GM18951 (cell line): ENCODE measurements around the gene PTPRM.

ENCODE experiments used
- POLR2A ChIP-seq: IDR thresholded peaks from 4 replicates; pipeline ENCODE4 v1.6.1; 2011; ENCODE audit warnings: mild to moderate bottlenecking; ENCODE audit not compliant: insufficient read length, insufficient read depth; ENCODE audit errors: extremely low read depth
- in situ Hi-C: fragments of 300-500 bp; cut with MboI; formaldehyde crosslinking; loops from one replicate; pipeline ENCODE4 v1.12.0; 2022; ENCODE audit warnings: low sequenced_read_pairs, mixed read lengths, inconsistent platforms; ENCODE audit not compliant: unreplicated experiment

Gene PTPRM

DNA sequence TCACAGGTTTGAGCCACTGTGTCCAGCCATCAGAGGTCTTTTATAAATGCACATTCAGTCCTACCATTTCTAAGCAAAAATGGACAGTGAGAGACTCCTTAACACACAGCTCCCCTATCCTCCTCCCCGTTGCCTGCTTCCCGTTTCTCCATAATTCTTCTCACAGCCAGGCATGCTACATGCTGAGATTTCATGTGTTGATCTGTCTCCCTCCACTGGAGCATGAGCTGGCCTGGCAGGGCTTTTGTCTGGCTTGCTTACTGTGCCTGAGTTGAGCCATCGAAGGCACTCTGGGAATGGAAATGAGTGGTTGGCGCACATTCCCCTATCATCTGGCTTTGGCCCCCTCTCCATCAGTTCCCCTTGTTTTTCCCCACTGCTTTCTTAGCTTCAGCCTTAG lies 413.5 kb downstream of the PTPRM start:
- in situ Hi-C loops: no loop called here
- TF ChIP-seq POLR2A: no peak

DNA sequence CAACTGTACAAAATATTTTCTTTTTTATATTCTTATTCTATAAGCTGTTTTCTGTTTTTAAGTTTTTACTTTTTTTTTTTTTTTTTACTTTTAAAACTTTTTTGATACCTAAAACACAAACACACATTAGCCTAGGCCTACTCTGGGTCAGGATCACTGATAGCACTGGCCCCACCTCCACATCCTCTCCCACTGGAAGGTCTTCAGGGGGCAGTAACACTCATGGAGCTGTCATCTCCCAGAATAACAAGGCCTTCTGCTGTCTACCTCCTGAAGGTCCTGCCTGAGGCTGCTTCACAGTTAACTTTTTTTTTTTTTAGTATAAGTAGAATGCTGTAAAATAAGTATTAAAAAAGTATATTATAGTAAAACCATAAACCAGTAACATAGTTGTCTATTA lies 415.1 kb downstream of the PTPRM start:
- no peak for TF ChIP-seq POLR2A
- in situ Hi-C loops: no loop called here

DNA sequence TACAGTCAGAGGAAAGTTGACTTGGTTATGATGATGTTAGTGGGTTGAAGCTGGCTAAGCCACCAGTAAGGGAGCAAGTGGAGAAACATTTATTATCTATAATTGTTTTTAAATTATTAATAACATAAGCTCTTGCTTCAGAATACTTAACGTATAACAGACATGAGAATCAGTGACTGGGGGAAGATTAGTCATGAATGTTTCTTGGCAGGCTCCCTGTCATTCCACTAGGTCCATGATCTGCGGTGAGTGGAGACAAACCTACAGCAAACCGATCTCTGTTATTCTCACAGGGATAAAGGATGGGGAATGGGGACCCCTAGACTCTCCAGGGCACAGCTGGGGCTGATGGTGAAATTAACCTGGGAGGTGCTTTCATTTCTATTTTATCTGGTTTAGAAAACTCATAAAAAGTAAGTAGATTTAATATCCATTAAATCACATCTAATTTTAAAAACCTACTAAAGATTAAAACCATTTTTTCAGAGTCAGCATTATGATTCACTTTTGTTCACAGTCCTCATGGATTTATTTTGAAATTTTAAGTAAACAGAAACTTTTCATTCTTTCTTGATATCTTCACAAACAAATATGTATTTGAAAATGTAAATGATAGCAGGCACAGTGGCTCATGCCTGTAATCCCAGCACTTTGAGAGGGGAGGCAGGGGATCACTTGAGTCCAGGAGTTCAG lies 420.3 kb downstream of the PTPRM start:
- in situ Hi-C loops: no loop called here
- TF ChIP-seq POLR2A: no peak

DNA sequence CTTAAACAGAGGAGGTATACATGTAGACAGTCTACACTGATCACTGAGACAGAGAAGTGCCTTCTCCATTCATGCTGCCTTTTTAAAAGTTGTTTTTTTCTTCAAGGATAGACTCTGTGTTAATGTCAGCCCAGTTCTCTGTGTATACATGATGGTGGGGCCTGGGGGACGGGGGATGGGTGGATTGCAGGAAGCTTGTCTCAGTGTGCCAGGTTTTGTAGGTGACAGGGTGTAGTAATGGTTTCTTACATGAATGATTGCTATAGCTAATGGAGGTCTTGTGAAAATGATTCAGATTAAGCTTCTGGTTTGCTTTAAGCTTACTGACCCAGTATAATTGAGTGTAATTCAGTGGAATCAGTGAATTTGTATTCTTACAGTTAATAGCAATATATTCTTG lies 423.6 kb downstream of the PTPRM start:
- no peak for TF ChIP-seq POLR2A
- in situ Hi-C loops: no loop called here

DNA sequence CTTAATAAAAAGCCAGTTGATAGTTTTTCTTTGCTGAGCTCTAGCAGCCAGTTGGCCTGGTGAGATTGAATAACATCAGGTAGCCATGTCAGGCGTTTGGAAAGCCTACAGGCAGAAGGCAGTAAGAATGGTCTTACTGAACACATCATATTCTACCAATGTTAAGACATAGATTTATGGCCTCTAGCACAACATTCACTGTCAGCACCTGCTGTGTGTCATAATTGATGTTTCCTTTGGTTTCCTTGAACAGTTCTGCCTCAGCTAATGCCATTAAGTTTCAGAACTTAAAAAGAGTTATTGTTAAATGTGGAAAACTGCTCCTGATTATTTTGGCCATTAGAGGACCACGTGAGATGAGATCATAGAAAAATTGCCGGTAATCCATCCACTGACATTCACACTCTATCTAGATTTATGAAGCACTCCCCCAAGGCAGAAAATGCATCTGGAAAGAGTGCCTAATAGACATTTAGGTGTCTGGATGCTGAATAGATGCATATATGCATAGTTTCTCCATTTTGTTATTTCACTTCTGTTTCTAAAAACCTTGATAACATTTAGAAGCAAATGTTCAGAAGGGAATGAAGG lies 434.7 kb downstream of the PTPRM start:
- no peak for TF ChIP-seq POLR2A
- in situ Hi-C loops: no loop called here

DNA sequence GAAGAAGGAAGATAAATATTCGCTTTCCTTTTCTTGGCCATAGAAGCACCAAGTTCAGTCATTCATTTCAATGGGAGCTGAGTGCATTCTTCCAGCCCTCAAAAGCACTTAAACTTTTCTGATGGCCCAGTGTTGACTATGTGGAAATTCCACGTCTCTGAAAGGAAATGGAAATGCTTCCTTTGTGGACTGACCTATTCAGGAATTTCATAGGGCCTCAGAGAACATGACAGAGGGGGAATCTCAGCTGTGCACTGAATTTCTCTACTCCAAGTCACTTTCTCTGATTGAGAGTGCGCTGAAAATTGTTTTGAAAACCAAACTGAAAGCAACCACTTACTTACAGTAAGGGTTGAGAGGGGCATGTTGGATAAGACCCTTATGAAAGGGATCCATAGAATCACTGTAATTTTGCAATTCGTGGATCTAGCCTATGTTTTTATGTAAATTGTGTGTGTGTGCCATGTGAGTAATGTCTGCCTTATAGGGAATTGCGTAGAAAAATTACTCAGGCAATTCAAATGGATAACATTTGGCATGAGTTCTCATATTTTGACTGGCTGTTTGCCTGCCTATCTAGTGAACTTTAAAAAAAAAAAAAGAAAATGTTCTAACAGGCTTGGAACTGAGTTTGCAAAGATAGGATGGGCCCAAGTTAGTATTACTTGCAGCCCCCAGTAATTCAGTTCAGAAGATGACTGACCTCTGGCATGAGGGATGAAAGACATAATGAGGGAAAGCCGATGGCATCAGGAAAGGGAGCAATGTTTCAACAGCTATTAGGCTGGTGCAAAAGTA lies 437.0 kb downstream of the PTPRM start:
- no peak for TF ChIP-seq POLR2A
- in situ Hi-C loops: no loop called here

DNA sequence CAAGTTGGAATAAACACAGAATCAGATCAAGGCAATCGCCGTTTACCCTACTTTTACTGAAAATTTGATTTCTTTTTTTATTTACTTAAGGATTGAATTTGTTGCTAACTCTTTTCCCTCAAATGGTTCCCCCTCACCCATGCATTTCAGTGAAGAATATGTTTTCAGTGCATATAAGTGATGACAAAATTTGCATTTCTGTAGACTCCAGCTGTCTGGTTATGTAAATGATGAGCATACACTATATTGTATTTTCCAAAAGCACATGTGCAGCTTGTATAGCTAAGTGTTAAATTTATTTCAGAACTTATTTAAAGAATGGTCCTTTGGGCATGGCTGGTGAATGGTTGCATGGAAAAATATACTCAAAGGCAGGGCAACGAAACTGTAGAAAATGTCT lies 437.7 kb downstream of the PTPRM start:
- in situ Hi-C loops: no loop called here
- TF ChIP-seq POLR2A: no peak

DNA sequence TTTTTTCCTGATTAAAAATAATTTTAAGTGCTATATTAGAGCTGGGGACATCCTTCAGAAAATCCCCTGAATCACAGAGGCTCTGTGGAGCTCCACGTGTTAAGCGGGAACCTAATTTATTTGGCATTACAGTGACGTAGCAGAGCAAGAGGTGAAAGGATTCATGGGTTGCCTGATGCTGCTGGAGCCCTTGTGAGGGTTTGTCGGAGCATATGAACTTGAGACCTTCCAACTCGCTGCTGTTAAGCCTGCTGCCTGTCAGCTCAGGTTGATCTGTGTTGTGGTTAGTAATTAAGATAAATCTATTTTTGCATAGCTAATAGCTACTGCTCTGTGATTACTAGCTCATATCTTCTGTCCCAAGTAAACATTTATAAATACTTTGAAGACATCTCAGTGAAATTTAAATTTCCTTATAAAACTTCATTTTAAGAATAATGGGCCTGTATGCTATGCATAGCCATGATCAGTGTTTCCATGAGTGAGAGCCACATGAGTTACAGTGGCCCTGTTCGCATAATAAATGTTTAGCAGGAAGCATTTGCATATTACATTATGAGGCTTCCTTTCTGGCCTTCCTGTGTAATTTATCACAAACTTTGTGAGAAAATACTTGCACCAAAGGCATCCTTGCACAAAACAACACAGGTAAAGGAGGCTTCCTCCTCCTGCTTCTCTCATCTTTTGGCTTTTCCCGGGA lies 438.9 kb downstream of the PTPRM start:
- no peak for TF ChIP-seq POLR2A
- in situ Hi-C loops: no loop called here

DNA sequence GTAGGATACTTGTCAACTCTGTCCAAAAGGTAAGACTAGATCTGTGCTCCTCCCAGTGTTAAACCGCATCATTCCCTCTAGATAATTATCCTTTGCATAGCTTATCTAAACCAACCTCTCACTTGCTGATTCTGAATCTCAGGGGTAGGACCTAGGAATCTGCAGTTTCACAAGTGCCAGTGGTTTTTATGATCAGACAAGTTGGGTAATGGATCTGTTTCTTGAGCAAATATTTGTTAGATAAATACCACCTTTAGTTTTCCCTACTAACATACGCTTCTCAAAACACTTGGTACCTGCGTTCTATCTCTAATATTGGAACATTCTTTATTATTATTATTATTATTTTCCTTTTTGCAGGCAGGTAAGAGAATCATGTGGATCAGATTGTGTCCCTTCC lies 439.9 kb downstream of the PTPRM start:
- no peak for TF ChIP-seq POLR2A
- in situ Hi-C loops: no loop called here

DNA sequence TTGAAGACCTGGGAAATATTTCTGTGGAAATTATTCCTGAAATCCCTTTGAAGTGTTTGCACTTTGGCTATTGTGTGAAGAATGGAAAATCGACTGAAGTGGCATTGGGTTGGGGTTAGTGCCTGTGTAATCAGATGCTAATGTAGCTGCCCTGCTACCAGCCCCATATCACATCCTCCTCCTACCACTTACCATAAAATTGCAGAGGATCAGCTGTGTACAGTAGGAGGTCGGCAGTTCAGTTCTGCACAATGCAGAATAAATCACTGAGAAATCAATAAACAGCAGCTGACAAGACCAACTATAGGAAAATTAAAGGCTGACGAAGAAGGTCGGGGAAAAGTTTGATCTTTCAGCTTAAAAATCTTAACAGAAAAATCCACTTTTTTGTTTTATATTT lies 440.9 kb downstream of the PTPRM start:
- in situ Hi-C loops: no loop called here
- no peak for TF ChIP-seq POLR2A

DNA sequence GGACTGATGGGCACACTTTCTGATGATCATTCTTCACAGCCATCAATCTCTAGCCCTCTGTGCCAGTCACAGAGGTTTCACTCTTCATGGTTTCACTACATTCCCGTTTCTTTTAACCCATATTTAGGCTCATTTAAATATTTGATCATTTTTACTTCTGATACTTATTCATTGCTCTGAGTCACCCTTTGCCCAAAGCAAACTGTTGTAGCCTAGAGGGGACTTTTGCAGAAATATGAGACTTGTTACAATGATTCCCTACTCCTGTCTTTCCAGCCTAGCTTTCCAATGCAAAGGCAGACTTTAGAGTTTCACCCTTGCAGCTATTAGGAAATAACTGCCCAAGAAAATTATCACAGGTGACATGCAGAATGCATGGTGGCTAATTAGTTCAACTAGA lies 444.2 kb downstream of the PTPRM start:
- TF ChIP-seq POLR2A: no peak
- in situ Hi-C loops: no loop called here

DNA sequence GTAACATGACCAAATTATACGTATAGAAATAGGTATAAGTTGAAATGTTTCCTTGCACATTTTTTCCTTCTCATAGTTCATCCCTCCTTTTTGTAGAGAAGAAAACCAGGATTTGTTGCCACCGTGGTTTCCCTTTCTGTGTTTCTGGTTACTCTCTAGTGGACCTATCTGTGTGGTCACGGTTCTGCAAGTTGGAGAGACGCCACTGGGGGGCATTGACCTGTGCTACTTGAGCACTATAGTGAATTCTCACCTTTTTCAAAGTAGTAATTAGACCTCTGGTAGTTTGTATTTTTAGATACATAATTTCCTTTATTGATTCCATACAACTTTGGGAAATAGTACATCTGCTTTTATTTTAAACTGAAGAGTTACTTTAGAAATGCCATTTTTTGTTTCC lies 444.8 kb downstream of the PTPRM start:
- no peak for TF ChIP-seq POLR2A
- in situ Hi-C loops: no loop called here

DNA sequence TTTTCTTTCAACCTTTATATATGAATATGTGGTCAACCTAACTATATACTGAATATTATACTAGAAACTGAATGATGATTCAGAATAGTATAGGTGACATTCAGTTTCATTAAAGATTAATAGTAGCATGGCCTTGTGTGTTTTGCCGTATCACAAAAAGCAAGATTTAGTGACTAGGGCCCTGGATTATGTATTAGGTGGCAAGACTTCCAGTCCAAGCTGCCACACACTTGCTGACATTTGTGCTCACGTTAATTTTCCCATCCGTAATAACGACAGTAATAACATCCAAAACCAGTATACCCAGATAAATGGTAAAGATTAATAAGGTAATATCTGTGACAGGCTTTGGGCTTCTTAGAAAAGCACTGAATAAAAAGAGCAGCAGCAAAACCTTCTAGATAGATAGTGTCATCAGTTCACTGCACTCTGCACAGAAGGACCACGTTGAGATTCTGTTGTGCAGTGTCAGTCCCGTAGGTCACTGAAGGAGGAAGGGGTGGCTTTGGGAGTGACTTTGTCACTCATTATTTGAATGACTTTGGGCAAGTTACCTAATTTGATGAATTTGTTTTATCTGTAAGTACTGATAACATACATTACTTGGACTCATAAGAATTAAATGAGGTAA lies 451.7 kb downstream of the PTPRM start:
- TF ChIP-seq POLR2A: no peak

More for the DNA sequence above, 451.7 kb downstream of the PTPRM start:
- in situ Hi-C loops: no loop called here
